Stimulated activated CD8-positive, alpha-beta memory T cell treated with anti-CD3 and anti-CD28 coated beads, Interleukin-4, amount 100 ng/mL, for 24 hours (primary cell): ENCODE results near the gene NUP214.
"Not testable (repeated sequence)": the region's sequence is repeated elsewhere in the genome, so short reads cannot be mapped to it uniquely, and the experiment has no call there.

Experiments
- DNase-seq: peaks from one replicate; pipeline ENCODE4 v3.0.0-alpha.2; 2020; ENCODE audit warnings: low read depth

NUP214 gene

DNA sequence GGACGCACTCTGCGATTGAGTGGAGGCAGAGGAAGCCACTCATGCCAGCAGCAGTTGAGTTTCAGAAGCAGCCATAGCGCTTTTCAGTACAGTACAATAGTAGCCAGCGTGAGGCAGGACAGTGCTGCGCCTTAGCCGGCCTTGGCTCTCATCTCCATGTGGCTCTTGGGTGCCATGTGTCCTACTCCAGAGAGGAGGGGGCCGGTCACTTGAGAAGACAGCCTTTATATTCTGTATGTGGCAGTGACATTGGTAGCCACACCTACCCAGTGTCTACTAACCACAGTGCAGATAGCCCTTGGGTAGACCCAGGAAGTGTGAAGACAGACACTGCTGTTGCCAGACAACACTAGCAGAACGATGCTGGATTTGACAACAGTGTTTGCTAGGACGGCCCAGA, 108.6 kb downstream of the NUP214 start:
- no peak for DNase-seq

DNA sequence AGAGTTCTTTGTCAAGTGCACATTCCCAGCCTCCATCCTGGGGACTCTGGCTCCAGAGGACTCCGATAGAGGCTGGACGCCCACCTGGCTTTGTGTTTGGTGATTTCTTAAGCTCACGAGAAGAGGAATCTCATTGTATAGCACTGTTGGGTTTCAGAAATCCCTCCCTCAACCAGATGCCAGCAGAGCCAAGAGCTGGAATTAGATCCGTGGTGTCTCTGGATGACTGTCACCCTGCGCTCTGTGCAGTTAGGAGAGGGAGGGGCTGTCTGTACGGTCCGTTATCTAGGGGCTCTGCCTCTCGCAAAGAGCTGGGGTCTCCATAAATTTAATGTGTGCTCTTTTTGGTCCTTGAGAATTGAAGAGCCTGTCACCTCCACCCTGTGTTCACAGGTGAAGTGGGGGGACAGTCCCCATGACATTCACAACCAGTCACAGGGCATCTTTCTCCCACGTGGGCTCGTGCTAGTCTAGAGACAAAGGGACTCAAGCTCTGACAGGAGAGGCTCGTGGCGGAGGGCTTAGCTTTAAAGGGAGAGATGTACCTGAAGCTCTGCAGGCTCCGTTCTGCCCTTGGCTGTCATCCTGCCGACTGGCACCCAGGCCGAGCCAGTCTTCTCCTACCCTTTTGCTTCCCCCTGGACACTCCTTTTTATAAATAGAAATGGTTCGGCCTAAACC, 109.6 kb downstream of the NUP214 start:
- no peak for DNase-seq

DNA sequence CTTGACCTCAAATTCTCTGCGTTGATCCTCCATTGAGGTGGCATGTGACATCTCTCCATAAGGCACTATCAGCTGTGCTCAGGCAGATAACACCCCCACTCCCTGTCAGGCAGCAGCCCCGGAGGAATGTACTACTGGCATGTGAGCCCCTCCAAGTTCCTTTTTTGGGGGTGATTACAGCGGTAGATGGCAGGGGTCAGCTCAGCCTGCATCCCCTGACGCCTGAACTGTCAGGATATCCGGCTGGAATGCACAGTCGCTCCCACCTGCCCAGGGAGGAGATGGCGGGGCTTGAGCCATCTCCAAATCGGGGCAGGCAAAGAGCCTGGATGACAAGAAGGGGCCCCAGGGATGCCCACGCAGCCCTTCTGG, 110.1 kb downstream of the NUP214 start:
- DNase-seq = no peak

DNA sequence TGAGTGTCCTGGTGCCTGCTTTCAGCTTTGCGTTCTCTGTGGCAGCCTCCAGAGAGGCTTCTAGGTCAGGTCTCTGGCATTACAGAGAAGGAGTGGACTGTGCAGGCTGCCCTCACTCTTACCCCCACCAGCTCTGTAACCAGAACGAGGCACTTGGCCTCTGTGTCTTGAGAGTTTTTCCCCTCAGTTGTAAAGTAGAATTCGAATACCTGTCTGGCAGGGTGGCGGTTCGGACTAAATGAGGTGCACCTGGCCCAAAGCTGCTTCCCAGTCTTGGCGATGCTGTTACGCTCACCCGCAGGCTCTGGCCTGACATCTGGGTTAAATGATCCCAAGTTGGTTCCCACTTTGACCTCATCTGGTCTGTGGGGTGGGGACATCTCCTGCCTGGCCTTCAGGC, 110.8 kb downstream of the NUP214 start:
- DNase-seq = no peak

DNA sequence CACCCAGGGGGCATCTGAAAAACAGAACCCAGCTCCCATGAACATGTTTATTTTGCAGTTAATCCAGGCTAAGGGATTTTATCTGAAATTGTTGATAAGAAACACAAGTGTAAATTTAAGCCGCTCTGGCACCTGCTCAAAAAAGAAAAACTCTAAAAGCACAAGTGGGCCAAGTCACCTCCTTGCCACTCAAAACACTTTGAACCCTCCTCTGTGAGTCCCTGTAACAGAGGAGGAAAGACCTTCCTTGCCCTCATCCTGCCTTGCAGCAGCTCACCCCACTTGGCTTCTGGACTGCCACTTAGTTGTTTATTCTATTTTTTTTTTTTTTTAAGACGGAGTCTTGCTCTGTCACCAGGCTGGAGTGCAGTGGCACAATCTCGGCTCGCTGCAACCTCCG, 111.4 kb downstream of the NUP214 start:
- DNase-seq = no peak

DNA sequence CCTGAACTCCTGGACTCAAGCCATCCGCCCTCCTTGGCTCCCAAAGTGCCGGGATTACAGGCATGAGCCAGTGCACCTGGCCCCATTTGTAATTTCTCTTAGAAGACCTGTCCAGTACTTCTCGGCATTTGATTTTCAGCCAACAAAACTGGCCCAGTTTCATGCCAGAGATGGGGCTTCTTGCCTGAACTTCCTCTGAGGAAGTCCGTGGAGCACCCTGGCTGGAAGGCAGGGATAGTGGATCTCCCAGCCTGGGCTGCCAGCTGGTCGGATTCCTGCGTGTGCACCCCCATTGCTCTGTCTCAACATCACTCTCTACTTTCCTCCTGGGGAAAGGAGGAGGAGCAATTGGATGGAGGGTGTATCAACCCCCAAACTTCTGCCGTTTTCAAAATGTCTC, 111.9 kb downstream of the NUP214 start:
- no peak for DNase-seq

DNA sequence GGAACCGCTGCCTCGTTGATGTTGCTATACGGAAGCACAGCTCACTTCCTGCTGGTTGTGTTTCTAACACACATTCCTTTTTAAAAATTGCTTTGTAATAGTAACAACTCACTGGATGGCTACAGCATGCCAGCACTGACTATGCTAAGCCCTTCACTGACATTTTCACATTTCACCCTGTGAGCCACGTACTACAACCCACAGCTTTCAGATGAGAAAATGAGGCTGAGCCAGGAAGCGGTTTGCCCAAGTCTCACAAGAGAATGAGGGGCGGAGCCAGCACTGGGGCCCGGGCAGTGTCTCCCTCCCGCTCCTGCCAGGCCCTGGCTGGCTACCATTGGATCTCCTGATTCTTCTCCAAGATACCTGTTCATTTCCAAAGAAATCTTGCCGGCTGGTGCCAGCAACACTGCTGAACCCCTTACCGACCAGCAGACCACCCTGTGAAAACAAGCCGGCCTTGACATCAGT, 112.6 kb downstream of the NUP214 start:
- DNase-seq = peak; percentile 76

DNA sequence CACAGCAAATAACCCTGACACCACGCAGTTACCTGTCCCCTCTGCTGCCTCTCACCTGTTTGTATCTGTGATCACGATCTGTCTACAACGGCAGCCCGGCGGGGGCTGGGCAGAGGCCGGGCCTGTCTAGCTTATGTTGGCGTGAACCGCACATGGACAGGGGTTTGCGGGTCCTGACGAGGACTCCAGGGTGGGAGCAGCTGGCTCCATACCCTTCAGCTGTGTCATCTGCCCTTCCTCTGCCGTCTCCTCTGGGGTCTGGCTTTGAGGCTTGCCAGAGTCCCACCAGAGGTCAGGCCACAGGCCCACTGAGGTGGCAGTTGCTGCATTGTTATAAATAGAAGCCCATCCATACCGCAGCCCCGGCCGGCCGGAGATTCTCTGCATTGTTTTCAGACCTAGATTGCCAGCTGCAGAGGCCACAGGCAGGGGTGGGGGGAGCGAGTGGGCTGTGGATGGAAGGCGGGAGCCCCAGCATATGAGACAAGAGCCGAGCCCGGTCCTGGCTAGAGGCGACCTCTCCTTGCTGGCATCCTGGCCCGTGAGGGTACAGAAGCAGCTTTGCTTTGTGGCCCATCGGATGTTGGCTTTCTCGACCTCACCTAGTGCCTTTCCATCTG, 113.1 kb downstream of the NUP214 start:
- DNase-seq = no peak

DNA sequence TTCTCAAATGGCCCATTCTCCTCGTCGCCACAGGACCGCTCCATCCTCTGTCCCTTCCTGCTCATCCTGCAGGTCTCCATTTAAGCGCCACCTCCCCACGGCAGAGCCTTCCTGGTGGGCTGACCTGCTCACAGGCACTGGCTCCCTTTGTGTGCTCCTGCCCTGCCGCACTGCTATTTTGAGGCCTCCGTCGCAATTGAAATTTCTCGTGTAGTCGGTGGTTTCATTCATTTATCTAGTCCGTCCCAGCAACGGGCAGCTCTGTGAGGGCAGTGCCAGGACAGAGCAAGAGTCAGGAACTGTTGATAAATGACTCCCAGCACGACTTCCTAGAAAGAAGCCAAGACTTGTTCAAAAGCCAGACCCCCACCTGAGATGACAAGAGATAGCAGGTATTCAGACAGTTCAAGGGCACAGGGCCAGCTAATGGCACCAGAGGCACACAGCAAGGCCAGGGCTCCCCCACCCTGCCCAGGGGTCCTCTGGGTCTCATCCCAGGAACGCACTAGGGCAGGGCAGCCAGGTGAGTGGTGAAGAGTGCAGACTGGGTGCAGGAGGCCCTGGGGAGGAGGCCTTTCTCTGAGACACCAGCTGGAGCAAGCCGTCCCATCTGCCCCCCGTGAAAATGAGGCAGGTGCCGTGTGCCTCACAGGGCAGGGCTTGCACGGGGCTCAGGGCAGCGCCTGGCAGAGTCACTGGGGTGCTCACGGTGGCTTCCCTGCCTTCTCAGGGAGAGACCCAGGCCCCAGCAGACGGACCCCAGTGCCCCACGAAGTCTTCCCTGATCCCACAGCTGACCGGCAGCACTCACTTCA, 114.0 kb downstream of the NUP214 start:
- DNase-seq = no peak

DNA sequence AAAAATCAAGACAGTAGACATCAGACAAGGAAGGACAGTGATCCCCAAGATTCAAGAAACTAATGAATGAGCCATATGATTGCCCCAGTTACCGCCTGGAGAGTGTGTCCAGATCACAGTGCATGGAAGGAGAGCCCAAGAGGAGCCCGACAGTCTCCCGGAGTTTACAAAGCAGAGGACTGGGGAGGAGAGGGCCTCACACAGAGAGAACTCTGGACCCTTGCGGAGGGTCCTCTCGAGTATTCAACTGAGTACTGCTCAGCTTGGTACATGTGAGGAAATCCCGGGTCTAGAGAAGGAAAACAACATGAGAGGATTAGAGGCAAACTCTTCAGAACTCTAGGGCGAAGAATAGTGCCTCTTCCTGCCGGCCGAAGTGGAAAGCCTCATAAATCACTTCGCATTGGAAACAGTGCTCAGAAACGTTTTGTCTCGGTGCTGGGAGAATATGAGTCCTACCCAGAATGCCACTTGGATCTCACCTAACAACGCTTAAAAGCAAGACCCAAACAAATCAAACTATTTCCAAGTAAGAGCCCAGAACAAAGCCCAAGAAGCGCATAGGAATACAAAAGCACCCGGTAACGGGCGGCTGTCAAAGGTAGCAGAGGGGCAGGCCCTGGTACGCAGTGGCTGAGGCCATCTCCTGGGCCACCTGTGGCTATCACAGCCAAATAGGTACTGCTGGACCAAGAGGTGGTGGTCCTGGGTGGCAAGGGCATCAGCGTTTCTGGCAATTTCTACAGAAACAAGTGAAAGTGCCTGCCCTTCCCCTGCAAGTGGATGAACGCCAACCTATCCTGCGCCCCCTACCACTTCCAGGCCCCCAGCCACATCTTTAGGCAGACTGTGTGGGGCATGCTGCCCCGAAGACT, 114.9 kb downstream of the NUP214 start:
- no peak for DNase-seq

DNA sequence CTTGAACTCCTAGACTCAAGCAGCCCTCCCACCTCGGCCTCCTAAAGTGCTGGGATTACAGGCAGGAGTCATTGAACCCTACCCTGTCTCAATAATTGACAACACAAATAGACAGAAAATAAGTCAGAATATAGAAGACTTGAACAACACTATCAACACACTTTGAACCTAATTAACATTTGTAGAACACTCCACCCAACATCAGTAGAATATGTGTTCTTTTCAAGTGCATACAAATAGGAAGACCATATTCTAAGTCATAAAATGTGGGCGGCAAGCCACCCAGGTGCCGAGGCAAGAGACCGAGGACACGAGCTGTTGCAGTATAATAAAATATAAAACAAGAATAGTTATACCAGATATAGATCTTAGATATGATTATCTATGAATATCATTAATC, 118.9 kb downstream of the NUP214 start:
- not testable (repeated sequence) for DNase-seq

DNA sequence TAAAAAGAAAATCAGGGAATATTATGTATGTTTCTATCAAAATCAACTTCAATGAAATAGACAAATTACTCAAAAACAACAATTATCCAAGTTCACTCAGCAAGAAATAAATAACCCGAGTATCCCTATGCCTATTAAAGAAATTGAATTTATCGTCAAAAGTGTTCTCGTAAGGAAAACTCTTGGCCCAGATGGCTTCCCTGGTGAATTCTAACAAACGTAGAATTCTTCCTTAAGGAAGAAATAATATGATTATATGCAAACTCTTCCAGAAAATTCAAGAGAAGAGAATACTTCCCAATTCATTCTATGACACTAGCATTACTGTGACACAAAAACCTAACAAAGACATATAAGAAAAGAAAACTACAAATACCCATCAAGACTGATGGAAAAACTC, 121.2 kb downstream of the NUP214 start:
- DNase-seq = no peak

DNA sequence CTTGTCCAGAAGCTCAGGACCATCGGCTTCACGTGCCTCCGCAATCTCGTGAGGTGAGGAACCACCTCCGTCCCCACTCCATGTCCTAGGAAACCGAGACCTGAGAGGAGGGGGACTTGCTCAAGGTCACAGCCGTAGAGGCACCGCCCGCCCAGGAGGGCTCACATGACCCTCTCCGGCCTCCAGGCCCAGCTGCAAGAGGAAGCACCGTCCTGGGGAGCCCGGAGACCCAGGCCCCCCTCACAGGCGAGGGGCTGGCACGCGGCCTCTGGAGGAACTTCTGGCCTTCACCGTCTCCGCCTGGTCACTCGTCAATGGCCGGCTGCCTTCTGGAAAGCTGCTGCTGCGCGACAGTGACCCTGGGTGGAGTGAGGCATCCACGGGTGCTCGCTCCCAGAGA, 126.7 kb downstream of the NUP214 start:
- DNase-seq = no peak

DNA sequence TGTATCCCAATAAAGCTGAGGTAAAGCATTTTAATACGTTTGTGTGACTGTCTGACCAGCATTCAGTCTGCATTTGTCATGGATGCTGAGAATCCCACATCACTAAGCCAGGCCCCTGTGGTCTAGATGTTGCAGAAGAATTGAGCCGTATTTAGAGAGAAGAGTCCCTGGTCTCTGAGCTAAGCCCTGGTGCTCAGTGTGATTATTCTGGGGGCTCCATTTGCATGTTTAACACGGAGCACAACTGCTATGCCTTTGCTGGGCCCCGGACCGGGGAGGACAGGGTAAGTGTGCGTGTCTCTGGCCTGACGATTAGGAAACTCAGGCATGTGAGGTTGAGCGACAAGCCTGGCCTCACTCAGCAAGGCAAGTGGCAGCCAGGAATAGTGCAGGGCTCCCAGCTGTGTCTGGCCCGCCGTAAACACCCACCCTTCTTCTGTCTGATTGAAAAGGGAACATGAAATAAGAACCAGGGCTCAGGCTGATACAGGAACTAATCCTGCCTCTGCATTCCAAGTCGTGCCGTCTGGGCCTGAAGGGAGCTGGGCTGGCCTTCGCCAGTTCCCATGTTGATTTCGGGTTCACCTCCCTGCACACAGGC, 128.6 kb downstream of the NUP214 start:
- no peak for DNase-seq

DNA sequence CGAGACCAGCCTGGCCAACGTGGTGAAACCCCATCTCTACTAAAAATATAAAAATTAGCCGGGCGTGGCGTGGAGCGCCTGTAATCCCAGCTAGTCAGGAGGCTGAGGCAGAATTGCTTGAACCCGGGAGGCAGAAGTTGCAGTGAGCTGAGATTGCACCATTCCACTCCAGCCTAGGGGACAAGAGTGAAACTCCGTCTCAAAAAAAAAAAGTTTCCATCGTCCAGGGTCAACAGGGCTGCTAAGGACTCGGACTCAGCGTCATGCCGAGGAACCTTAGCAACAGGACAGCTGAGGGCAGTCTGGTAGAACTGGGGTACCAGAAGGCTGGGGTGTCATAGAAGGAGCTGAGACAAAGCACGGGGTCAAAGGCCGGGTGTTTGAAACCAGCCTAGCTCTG, 129.2 kb downstream of the NUP214 start:
- no peak for DNase-seq

DNA sequence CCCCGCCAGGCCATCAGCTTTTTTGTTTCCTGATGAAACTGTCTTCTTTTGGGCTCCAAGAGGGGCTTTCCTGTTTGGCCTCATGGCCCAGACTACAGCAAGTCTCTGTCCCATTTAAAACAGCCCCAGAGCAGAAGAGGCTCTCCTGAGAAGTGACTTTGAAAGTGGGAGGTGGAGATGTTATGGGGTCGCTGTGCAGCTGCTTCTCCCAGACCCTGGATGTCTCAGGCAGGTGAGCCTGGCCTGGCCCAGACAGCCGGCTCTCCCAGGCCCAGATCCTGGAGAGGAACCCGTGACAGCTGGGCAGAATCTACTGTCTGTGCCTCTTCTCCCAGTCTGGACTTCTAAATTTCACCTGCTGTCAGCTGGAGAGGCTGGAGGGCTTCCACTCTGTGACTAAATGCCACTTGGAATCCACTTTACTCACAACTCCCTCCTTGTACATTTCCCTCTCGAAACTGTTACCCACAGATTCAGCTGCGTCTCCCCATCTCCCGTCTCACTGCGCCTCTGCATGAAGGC, 130.4 kb downstream of the NUP214 start:
- DNase-seq = no peak

DNA sequence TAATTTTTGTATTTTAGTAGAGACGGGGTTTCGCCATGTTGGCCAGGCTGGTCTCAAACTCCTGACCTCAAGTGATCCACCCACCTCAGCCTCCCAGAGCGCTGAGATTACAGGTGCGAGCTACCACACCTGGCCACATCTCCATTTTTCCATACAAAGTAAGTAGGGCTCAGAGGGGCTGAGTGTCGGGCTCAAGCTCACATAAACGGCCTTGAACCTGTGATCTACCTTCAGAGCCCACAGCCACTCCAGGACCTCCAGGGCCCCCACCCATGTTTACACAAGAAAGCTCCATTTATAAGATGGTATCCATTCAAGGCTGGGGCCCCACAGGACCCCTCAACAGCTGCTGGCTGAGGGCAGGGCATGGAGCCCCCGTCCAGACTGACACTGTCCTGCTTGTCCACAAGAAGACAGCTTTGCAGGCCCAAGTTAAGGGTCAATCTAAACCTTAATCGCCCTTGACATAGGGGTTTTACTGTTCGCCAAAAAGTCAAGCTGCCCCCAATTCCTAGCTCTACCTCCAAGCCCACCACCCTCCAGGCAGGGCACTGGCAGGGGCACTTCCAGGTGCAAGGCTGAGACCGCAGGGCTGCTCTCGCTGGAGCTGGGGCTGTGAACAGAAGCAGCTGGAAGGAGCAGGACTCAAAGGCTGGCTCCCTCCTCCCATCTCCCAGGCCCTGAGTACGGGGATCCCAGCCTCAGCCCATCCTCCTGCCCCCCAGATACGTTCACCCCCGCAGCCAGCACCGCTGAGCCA, 132.1 kb downstream of the NUP214 start:
- DNase-seq = no peak

DNA sequence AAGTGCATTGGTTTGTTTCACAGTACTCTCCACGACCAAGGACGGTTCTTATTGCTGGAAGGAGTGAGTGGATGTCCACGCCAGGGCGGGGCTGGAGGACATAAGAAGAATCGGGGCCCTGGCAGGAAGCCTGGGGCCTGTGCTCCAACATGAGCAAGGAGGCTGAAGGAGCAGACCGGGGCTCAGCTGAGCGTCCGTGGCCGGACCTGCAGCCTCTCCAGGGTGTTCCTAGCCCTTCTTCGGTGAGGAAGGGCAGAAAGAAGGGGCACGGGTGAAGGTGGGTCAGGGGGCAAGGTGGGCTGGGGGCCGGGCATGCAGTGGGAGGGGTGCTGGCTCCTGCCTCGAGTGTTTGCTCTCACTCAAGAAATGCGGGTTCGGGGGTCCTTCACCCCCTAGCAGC, 132.8 kb downstream of the NUP214 start:
- no peak for DNase-seq

DNA sequence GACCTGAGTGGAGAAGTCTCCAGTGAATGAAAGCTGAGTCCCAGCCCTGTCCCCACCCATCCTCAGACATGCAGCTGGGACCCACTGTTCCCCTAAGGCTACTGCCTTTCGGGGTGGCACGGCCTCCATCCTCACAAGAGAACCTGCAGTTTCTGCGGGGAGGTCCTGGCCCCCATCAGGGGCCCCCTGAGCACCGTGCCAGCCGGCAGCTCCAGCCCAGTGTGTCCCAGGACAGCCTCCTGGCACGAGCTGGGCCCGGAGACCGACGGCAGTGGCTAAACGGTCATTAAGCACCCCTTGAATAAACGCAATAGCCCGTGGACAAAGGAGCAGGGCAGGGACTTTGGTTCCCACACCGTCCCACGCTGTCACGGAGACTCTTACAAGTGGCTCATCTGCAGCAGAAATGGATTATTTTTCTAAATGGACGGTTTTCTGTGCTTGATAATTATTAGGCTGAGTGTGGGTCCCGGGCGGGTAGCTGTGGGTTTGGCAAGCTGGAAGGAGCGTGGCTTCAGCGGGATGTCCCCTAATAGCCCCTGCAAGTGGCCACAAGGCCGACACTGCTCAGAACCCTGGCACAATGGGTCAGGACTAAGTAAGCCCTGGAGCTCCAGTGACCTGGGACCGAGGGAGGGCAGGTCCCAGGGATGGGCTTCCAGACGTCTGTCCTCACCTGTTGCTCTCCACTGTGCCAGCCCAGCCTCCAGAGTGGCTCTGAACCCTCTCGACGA, 133.5 kb downstream of the NUP214 start:
- DNase-seq = no peak

DNA sequence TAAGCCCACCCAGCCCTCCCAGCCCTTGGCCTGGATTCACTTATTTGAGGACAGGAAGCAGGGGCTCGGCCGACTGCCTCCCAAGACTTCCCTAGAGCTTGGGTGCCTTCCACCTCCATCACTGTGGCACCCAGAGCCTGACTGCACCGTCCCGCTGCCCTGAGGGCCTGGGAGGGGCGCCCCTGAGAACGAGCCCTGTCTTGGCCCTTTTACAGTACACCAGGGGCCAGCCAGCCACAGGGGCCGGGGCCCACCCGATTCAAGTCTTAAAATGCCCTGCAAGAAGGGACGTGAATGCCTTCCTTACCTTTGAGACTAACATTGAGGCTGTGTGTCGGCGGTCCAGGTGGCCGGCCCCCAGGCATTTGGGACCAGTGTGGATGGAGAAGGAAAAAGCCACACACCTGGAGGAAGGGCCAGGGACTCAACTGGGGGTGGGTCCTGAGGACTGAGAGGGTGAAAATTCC, 134.1 kb downstream of the NUP214 start:
- DNase-seq = no peak
